Measurements from ENCODE around the gene TMEM52B.
A peak's percentile ranks its signal among the peaks of the same experiment; 100 is the strongest.
"Not testable (repeated sequence)": the region's sequence is repeated elsewhere in the genome, so short reads cannot be mapped to it uniquely, and the experiment has no call there.

The TMEM52B gene

GRCh38 chr12:10211940-10212738 lies 33.3 kb downstream of the TMEM52B start:
- peak; percentile 68 for DNase-seq

GRCh38 chr12:10212739-10213131 lies 33.9 kb downstream of the TMEM52B start, which contains the start of gene GABARAPL1:
TSS of gene GABARAPL1 (plus strand) at chr12:10212877. CDS start at chr12:10213130, 253 bp downstream.
- peak; percentile 31 for DNase-seq

GRCh38 chr12:10213168-10214135 lies 34.6 kb downstream of the TMEM52B start:
- no peak for DNase-seq

GRCh38 chr12:10214136-10214894 lies 35.5 kb downstream of the TMEM52B start:
- DNase-seq: no peak

GRCh38 chr12:10214895-10215267 lies 36.0 kb downstream of the TMEM52B start:
- DNase-seq: no peak

GRCh38 chr12:10215436-10215835 lies 36.6 kb downstream of the TMEM52B start:
- no peak for DNase-seq

- DNase-seq: not testable (repeated sequence)
These were observed 37.1 kb downstream of the TMEM52B start for GRCh38 chr12:10215946-10216345.

- DNase-seq: no peak
These were observed 39.2 kb downstream of the TMEM52B start for GRCh38 chr12:10218021-10218420.

- no peak for DNase-seq
These were observed 41.7 kb downstream of the TMEM52B start for GRCh38 chr12:10220398-10221077.

- no peak for DNase-seq
These were observed 43.0 kb downstream of the TMEM52B start for GRCh38 chr12:10221846-10222245.

GRCh38 chr12:10223208-10223607 lies 44.4 kb downstream of the TMEM52B start:
- no peak for DNase-seq

- DNase-seq: not testable (repeated sequence)
These were observed 46.6 kb downstream of the TMEM52B start for GRCh38 chr12:10225426-10225825.

GRCh38 chr12:10226086-10226485 lies 47.3 kb downstream of the TMEM52B start:
- DNase-seq: no peak

GRCh38 chr12:10226731-10227130 lies 47.9 kb downstream of the TMEM52B start:
- no peak for DNase-seq

- no peak for DNase-seq
These were observed 48.8 kb downstream of the TMEM52B start for GRCh38 chr12:10227648-10228047.

- no peak for DNase-seq
These were observed 55.7 kb downstream of the TMEM52B start for GRCh38 chr12:10234562-10234961.

- DNase-seq: no peak
These were observed 57.2 kb downstream of the TMEM52B start for GRCh38 chr12:10235761-10236631.

- DNase-seq: no peak
These were observed 57.9 kb downstream of the TMEM52B start for GRCh38 chr12:10236720-10237119.

GRCh38 chr12:10238526-10238925 lies 59.7 kb downstream of the TMEM52B start:
- no peak for DNase-seq

- no peak for DNase-seq
These were observed 62.5 kb downstream of the TMEM52B start for GRCh38 chr12:10241290-10241689.

Data from NCI-H1048 (cell line).